Esophagus muscularis mucosa (tissue), 3 donors: ENCODE data around the gene EGFL8.

Experiments
- CTCF ChIP-seq, 3 experiments: fragments of 200-600 bp in 2 of 3; fragments of 450-650 bp in 1 of 3; sonication (generic) in 2 of 3; IDR thresholded peaks; one replicate each; pipeline ENCODE4 v1.5.1; 2017 to 2019; ENCODE audit warnings: antibody characterized with exemption in 3 of 3, mild to moderate bottlenecking in 2 of 3, moderate library complexity in 1 of 3
- POLR2A ChIP-seq: fragments of 450-650 bp; IDR thresholded peaks from one replicate; pipeline ENCODE4 v1.6.1; 2017; ENCODE audit warnings: antibody characterized with exemption, moderate library complexity, mild to moderate bottlenecking, low read depth
- POLR2AphosphoS5 ChIP-seq, 2 donors: sonication (generic); formaldehyde crosslinking; IDR thresholded peaks; one replicate each; pipeline ENCODE4 v1.6.1; 2017; ENCODE audit warnings: antibody characterized with exemption in 2 of 2

GRCh38 chr6:32213649-32214048, 49.3 kb downstream of the EGFL8 start:
- TF ChIP-seq CTCF (IDR thresholded peaks at IDR 0.05) (no peak), POLR2AphosphoS5 (IDR thresholded peaks at IDR 0.05) (no peak), POLR2A (no peak)
